ENCODE measurements around the gene ATP2A3. TPM values are rescaled to one million over a fixed set of nuclear protein-coding genes. Genes with fewer than 3 reads are reported as not detected.

The ATP2A3 gene
- total RNA-seq, 1 donor from 2014 or later = 44.4 TPM

GRCh38 chr17:3900646-3901045 lies 63.6 kb downstream of the ATP2A3 start:
- intact Hi-C loops (cut with DNase I) = no loop called here
- DNase-seq (no peak), ATAC-seq (no peak)
- no peaks in the 10 kb centered on the region for H3K9me3 ChIP-seq
- H3K36me3 ChIP-seq = no peaks in the 10 kb centered on the region
- H3K4me3 ChIP-seq = no peak overlapping the region
- peaks cover 7% of the 10 kb centered on the region for H3K4me1 ChIP-seq
- TF ChIP-seq CTCF (IDR thresholded peaks at IDR 0.05) = no peak
- no peaks in the 10 kb centered on the region for H3K27me3 ChIP-seq
- no peak overlapping the region for H3K27ac ChIP-seq

GRCh38 chr17:3897731-3898130 lies 66.5 kb downstream of the ATP2A3 start:
- H3K4me3 ChIP-seq = no peak overlapping the region
- intact Hi-C loops (cut with DNase I) = no loop called here
- no peaks in the 10 kb centered on the region for H3K27me3 ChIP-seq
- no peak for TF ChIP-seq CTCF (IDR thresholded peaks at IDR 0.05)
- ATAC-seq (no peak), DNase-seq (no peak)
- H3K4me1 ChIP-seq = peaks cover 29% of the 10 kb centered on the region
- no peaks in the 10 kb centered on the region for H3K9me3 ChIP-seq
- H3K36me3 ChIP-seq = no peaks in the 10 kb centered on the region
- no peak overlapping the region for H3K27ac ChIP-seq

- H3K4me3 ChIP-seq = no peak overlapping the region
- no peaks in the 10 kb centered on the region for H3K36me3 ChIP-seq
- ATAC-seq = no peak
- H3K27ac ChIP-seq = no peak overlapping the region
- no peak for DNase-seq
- intact Hi-C loops (cut with DNase I) = no loop called here
- H3K4me1 ChIP-seq = peaks cover 31% of the 10 kb centered on the region
- H3K9me3 ChIP-seq = no peaks in the 10 kb centered on the region
- no peaks in the 10 kb centered on the region for H3K27me3 ChIP-seq
- no peak for TF ChIP-seq CTCF (IDR thresholded peaks at IDR 0.05)
Observed at GRCh38 chr17:3896968-3897235, 67.3 kb downstream of the ATP2A3 start.

GRCh38 chr17:3896108-3896967 lies 67.9 kb downstream of the ATP2A3 start:
- Histone ChIP-seq H3K36me3 (no peaks in the 10 kb centered on the region), H3K27ac (peak overlapping the region; percentile 24), H3K4me3 (no peak overlapping the region), H3K27me3 (no peaks in the 10 kb centered on the region), H3K4me1 (peaks cover 37% of the 10 kb centered on the region), H3K9me3 (no peaks in the 10 kb centered on the region)
- no peak for ATAC-seq
- intact Hi-C loops (cut with DNase I) = no loop called here
- no peak for DNase-seq
- no peak for TF ChIP-seq CTCF (IDR thresholded peaks at IDR 0.05)

GRCh38 chr17:3895354-3895753 lies 68.9 kb downstream of the ATP2A3 start:
- Histone ChIP-seq H3K27me3 (no peaks in the 10 kb centered on the region), H3K4me1 (peaks cover 46% of the 10 kb centered on the region), H3K9me3 (no peaks in the 10 kb centered on the region), H3K27ac (peak overlapping the region; percentile 45), H3K36me3 (no peaks in the 10 kb centered on the region), H3K4me3 (no peak overlapping the region)
- TF ChIP-seq CTCF (IDR thresholded peaks at IDR 0.05) = no peak
- ATAC-seq (no peak), DNase-seq (no peak)
- intact Hi-C loops (cut with DNase I) = no loop called here
